ENCODE data around the gene MIEN1.
"Not testable (repeated sequence)": the region's sequence is repeated elsewhere in the genome, so short reads cannot be mapped to it uniquely, and the experiment has no call there.

MIEN1 gene

GRCh38 chr17:39755554-39756379, 25.4 kb upstream of the MIEN1 start:
- DNase-seq (ENCODE audit: low spot score) = no peak

GRCh38 chr17:39754958-39755553, 24.7 kb upstream of the MIEN1 start:
- peak; percentile 22 for DNase-seq (ENCODE audit: low spot score)

GRCh38 chr17:39754161-39754957, 24.0 kb upstream of the MIEN1 start:
- peak; percentile 63 for DNase-seq (ENCODE audit: low spot score)

GRCh38 chr17:39753514-39754160, 23.3 kb upstream of the MIEN1 start:
- no peak for DNase-seq (ENCODE audit: low spot score)

GRCh38 chr17:39752241-39752881, 22.0 kb upstream of the MIEN1 start:
- no peak for DNase-seq (ENCODE audit: low spot score)

GRCh38 chr17:39751637-39752036, 21.3 kb upstream of the MIEN1 start:
- DNase-seq (ENCODE audit: low spot score) = no peak

GRCh38 chr17:39751016-39751543, 20.7 kb upstream of the MIEN1 start:
- DNase-seq (ENCODE audit: low spot score) = no peak

- DNase-seq (ENCODE audit: low spot score) = no peak
Observed at GRCh38 chr17:39750131-39751015, 20.0 kb upstream of the MIEN1 start.

- not testable (repeated sequence) for DNase-seq (ENCODE audit: low spot score)
Observed at GRCh38 chr17:39748444-39749034, 18.2 kb upstream of the MIEN1 start.

- DNase-seq (ENCODE audit: low spot score) = no peak
Observed at GRCh38 chr17:39747745-39748144, 17.4 kb upstream of the MIEN1 start.

- DNase-seq (ENCODE audit: low spot score) = no peak
Observed at GRCh38 chr17:39746145-39746461, 15.8 kb upstream of the MIEN1 start.

GRCh38 chr17:39745335-39746144, 15.2 kb upstream of the MIEN1 start:
- DNase-seq (ENCODE audit: low spot score) = no peak

GRCh38 chr17:39744836-39745215, 14.5 kb upstream of the MIEN1 start:
- no peak for DNase-seq (ENCODE audit: low spot score)

GRCh38 chr17:39744075-39744835, 13.9 kb upstream of the MIEN1 start:
- no peak for DNase-seq (ENCODE audit: low spot score)

GRCh38 chr17:39742856-39743436, 12.6 kb upstream of the MIEN1 start:
- DNase-seq (ENCODE audit: low spot score) = no peak

GRCh38 chr17:39742126-39742855, 12.0 kb upstream of the MIEN1 start:
- DNase-seq (ENCODE audit: low spot score) = no peak

- DNase-seq (ENCODE audit: low spot score) = no peak
Observed at GRCh38 chr17:39740357-39741111, 10.2 kb upstream of the MIEN1 start.

Data from cerebellar cortex (tissue), 1 donor.